Uterus (tissue), 2 donors: ENCODE measurements around the gene ASPHD1.

ENCODE experiments used
- CTCF ChIP-seq, 4 experiments: fragments of 200-600 bp in 2 of 4; fragments of 450-650 bp in 2 of 4; sonication (generic) in 2 of 4; IDR thresholded peaks; one replicate each; pipeline ENCODE4 v1.5.1; 2016 to 2019; ENCODE audit warnings: antibody characterized with exemption in 4 of 4, mild to moderate bottlenecking in 2 of 4, moderate library complexity in 1 of 4
- POLR2A ChIP-seq, 2 donors: fragments of 450-650 bp; IDR thresholded peaks; one replicate each; pipeline ENCODE4 v1.6.1; 2016; ENCODE audit warnings: antibody characterized with exemption in 2 of 2, mild to moderate bottlenecking in 1 of 2, moderate library complexity in 1 of 2

- TF ChIP-seq CTCF (IDR thresholded peaks at IDR 0.05) (peak in 1 of 4 experiments; percentile 8), POLR2A (IDR thresholded peaks at IDR 0.05) (no peak)
Observed at GRCh38 chr16:29943846-29944799, 43.8 kb downstream of the ASPHD1 start.
